ENCODE data around the gene FZD10.

Gene FZD10

GRCh38 chr12:130147875-130148596, 14.2 kb upstream of the FZD10 start:
- H3K27ac ChIP-seq (ENCODE audit: low read length), result no peak overlapping the region
- H3K4me2 ChIP-seq (ENCODE audit: low read depth, low read length), result no peak overlapping the region
- no peak overlapping the region for H3K9ac ChIP-seq (ENCODE audit: low read length)
- TF ChIP-seq CTCF (IDR thresholded peaks at IDR 0.05; ENCODE audit: low read length) (no peak), EZH2 (optimal IDR thresholded peaks at IDR 0.05; ENCODE audit: low read depth, low read length) (no peak), EZH2phosphoT487 (IDR thresholded peaks at IDR 0.05; ENCODE audit: low read length) (no peak)
- no peaks in the 10 kb centered on the region for H3K27me3 ChIP-seq (replicated peaks; ENCODE audit: insufficient read depth, low read length)
- no peaks in the 10 kb centered on the region for H3K9me2 ChIP-seq (replicated peaks; ENCODE audit: insufficient read depth, low read length)
- no peaks in the 10 kb centered on the region for H4K20me1 ChIP-seq (ENCODE audit: insufficient read depth, low read length)
- H3F3A ChIP-seq (ENCODE audit: insufficient read depth, low read length), result no peaks in the 10 kb centered on the region
- H3K9me3 ChIP-seq (replicated peaks; ENCODE audit: insufficient read depth, low read length), result no peaks in the 10 kb centered on the region
- H3K4me3 ChIP-seq (ENCODE audit: low read length), result no peak overlapping the region
- H3K4me1 ChIP-seq (ENCODE audit: low read length), result no peaks in the 10 kb centered on the region
- no peaks in the 10 kb centered on the region for H3K79me2 ChIP-seq (ENCODE audit: low read length)
- H3K36me3 ChIP-seq (replicated peaks; ENCODE audit: insufficient read depth, low read length), result no peaks in the 10 kb centered on the region
- DNase-seq, result no peak
- H2AFZ ChIP-seq (ENCODE audit: low read length), result no peak overlapping the region

- DNase-seq, result no peak
- no peaks in the 10 kb centered on the region for H3K27me3 ChIP-seq (replicated peaks; ENCODE audit: insufficient read depth, low read length)
- H3K9me2 ChIP-seq (replicated peaks; ENCODE audit: insufficient read depth, low read length), result no peaks in the 10 kb centered on the region
- H2AFZ ChIP-seq (ENCODE audit: low read length), result no peak overlapping the region
- no peak overlapping the region for H3K27ac ChIP-seq (ENCODE audit: low read length)
- TF ChIP-seq EZH2 (optimal IDR thresholded peaks at IDR 0.05; ENCODE audit: low read depth, low read length), result no peak
- no peak for TF ChIP-seq EZH2phosphoT487 (IDR thresholded peaks at IDR 0.05; ENCODE audit: low read length)
- TF ChIP-seq CTCF (IDR thresholded peaks at IDR 0.05; ENCODE audit: low read length), result no peak
- H3K36me3 ChIP-seq (replicated peaks; ENCODE audit: insufficient read depth, low read length), result no peaks in the 10 kb centered on the region
- no peaks in the 10 kb centered on the region for H3K79me2 ChIP-seq (ENCODE audit: low read length)
- H3K9me3 ChIP-seq (replicated peaks; ENCODE audit: insufficient read depth, low read length), result no peaks in the 10 kb centered on the region
- H3K4me3 ChIP-seq (ENCODE audit: low read length), result no peak overlapping the region
- no peaks in the 10 kb centered on the region for H3F3A ChIP-seq (ENCODE audit: insufficient read depth, low read length)
- H3K4me1 ChIP-seq (ENCODE audit: low read length), result no peaks in the 10 kb centered on the region
- no peak overlapping the region for H3K9ac ChIP-seq (ENCODE audit: low read length)
- H4K20me1 ChIP-seq (ENCODE audit: insufficient read depth, low read length), result no peaks in the 10 kb centered on the region
- no peak overlapping the region for H3K4me2 ChIP-seq (ENCODE audit: low read depth, low read length)
Observed at GRCh38 chr12:130151846-130152245, 10.4 kb upstream of the FZD10 start.

GRCh38 chr12:130152386-130152785, 9.9 kb upstream of the FZD10 start:
- H3K4me2 ChIP-seq (ENCODE audit: low read depth, low read length), result no peak overlapping the region
- H3K27ac ChIP-seq (ENCODE audit: low read length), result no peak overlapping the region
- H3K9me3 ChIP-seq (replicated peaks; ENCODE audit: insufficient read depth, low read length), result no peaks in the 10 kb centered on the region
- H3F3A ChIP-seq (ENCODE audit: insufficient read depth, low read length), result no peaks in the 10 kb centered on the region
- H3K9me2 ChIP-seq (replicated peaks; ENCODE audit: insufficient read depth, low read length), result no peaks in the 10 kb centered on the region
- H4K20me1 ChIP-seq (ENCODE audit: insufficient read depth, low read length), result no peaks in the 10 kb centered on the region
- H3K4me1 ChIP-seq (ENCODE audit: low read length), result no peaks in the 10 kb centered on the region
- DNase-seq, result no peak
- no peak overlapping the region for H3K4me3 ChIP-seq (ENCODE audit: low read length)
- TF ChIP-seq EZH2phosphoT487 (IDR thresholded peaks at IDR 0.05; ENCODE audit: low read length), result no peak
- TF ChIP-seq CTCF (IDR thresholded peaks at IDR 0.05; ENCODE audit: low read length), result no peak
- no peak for TF ChIP-seq EZH2 (optimal IDR thresholded peaks at IDR 0.05; ENCODE audit: low read depth, low read length)
- H2AFZ ChIP-seq (ENCODE audit: low read length), result no peak overlapping the region
- no peaks in the 10 kb centered on the region for H3K79me2 ChIP-seq (ENCODE audit: low read length)
- no peaks in the 10 kb centered on the region for H3K36me3 ChIP-seq (replicated peaks; ENCODE audit: insufficient read depth, low read length)
- H3K9ac ChIP-seq (ENCODE audit: low read length), result no peak overlapping the region
- H3K27me3 ChIP-seq (replicated peaks; ENCODE audit: insufficient read depth, low read length), result no peaks in the 10 kb centered on the region

Measured in MM.1S (cell line).